ENCODE measurements around the gene SETBP1.

- TF ChIP-seq POLR2AphosphoS5 (IDR thresholded peaks at IDR 0.05; ENCODE audit: borderline replicate concordance, low read depth, low read length) (no peak), EZH2 (IDR thresholded peaks at IDR 0.05) (no peak)
Observed at GRCh38 chr18:44968336-44968735, 287.6 kb downstream of the SETBP1 start.

Data from SK-N-MC (cell line).